Embryonic facial prominence (tissue), 1 donor: ENCODE measurements around the gene RASSF7.

Source experiments
- DNase-seq: peaks from one replicate; pipeline ENCODE4 v3.0.0-alpha.2; 2016; ENCODE audit errors: extremely low spot score

RASSF7 gene

GRCh38 chr11:610146-610801, 49.5 kb downstream of the RASSF7 start:
- no peak for DNase-seq

DNA sequence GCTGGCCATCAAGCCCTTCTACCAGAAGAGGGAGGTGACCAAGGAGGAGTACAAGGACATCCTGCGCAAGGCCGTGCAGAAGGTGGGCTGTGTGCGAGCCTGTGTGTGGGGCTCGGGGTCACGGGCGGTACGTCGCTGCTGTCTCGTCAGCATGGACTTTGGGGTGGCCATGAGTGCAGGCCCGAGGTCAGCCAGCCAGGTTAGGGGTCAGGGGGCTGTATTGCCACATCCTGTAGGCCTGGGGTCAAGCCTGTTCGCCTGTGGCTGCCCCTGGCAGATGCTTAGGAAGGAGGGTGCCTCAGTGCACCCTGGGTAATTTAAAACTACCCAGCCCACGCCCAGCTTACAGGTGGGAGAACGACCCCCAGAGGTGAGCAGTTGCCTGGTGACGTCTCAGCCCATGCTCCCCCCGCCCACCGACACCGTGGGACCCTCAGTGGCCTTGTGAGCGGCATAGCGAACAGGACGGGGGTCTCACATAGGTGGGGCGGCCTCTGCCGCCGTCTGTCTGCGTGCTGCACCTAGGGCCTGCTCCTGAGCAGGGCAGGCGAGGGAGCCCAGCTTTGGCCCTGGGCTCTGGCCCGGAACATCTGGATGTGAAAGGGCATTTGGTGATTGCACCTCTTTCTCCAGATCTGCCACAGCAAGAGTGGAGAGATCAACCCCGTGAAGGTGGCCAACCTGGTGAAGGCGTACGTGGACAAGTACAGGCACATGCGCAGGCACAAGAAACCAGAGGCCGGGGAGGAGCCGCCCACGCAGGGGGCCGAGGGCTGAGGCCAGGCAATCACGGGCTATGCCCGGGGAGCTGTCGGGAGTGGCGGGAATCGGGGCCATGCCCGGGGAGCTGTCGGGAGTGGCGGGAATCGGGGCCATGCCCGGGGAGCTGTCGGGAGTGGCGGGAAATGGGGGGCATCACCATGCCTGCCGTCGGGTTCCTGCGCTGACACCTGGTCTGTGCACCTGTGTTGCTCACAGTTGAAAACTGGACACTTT, 50.5 kb downstream of the RASSF7 start:
- no peak for DNase-seq

- no peak for DNase-seq
Measured at GRCh38 chr11:612201-612960, 51.6 kb downstream of the RASSF7 start.

DNA sequence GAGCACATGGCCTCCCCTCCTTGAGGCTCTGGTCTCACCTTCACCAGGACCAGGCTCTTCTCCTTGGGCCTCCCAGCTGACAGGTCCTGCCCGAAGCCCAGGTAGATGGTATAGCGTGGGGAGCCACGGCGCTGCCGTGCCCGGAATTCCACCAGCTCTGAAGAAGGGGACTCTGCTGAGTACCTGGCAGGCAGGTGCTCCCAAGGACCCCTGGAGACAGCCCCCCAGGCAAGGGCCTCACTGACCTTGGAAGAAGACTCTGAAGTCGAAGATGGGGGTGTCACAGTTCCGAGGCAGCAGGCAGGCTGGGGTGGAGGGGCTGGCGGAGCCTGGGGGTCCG, 52.2 kb downstream of the RASSF7 start:
- DNase-seq: no peak

DNA sequence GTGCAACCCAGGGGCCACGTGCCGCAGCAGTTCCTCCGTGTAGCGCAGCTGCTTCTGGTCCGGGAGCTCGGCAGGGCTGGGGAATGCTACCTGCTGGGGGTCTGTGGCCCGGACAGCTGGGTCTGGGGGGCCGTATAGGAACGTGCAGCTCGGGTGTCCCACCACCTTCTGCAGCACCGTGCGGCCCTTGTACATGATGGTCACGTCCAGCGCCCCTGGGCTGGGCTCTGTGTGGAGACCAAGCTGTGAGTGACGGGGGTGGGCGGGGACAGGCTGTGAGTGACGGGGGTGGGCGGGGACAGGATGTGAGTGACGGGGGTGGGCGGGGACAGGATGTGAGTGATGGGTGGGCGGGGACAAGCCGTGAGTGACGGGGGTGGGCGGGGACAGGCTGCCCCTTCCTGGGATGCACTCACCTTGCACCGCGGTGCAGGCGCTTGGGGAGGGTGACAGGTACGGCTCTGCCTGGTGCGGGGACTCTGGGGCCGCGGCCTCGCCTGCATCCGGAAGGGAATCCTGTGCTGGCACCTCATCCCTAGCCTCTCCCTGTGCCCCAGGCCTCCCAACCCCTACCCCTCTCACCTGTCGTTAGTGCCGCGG, 52.7 kb downstream of the RASSF7 start:
- no peak for DNase-seq
